Astrocyte (in vitro differentiated cells and primary cell): ENCODE measurements around the gene KCNJ11.

ENCODE experiments used
- CTCF ChIP-seq: IDR thresholded peaks from 2 replicates; pipeline ENCODE4 v1.5.1; 2011; ENCODE audit warnings: low read depth, mild to moderate bottlenecking, inconsistent platforms, low read length, moderate library complexity; ENCODE audit not compliant: insufficient read depth
- EZH2 ChIP-seq: IDR thresholded peaks from 2 replicates; pipeline ENCODE4 v1.6.1; 2012; ENCODE audit warnings: mild to moderate bottlenecking, low read length, inconsistent platforms; ENCODE audit not compliant: insufficient read depth

- TF ChIP-seq CTCF (no peak), EZH2 (no peak)
These were observed 40.5 kb upstream of the KCNJ11 start for GRCh38 chr11:17428925-17429324.
